Neutrophil (primary cell): ENCODE measurements around the gene CLRN3.
A peak's percentile ranks its signal among the peaks of the same experiment; 100 is the strongest.

Source experiments
- H3K27ac ChIP-seq: fragments of 200-600 bp; sonication (generic); 2 replicates; pipeline ENCODE4 v1.5.1; 2016; ENCODE audit warnings: mild to moderate bottlenecking, moderate library complexity
- H3K27me3 ChIP-seq: fragments of 200-600 bp; sonication (generic); 2 replicates; pipeline ENCODE4 v1.6.0; 2016; ENCODE audit warnings: mild to moderate bottlenecking
- H3K36me3 ChIP-seq: fragments of 200-600 bp; sonication (generic); 2 replicates; pipeline ENCODE4 v1.5.1; 2017
- H3K4me1 ChIP-seq, 2 experiments: fragments of 200-600 bp in 1 of 2; sonication (generic) in 1 of 2; 1 replicate in 1 of 2; 2 replicates in 1 of 2; pipeline versions ENCODE4 v1.5.1 to v1.6.1; 2013 to 2016; ENCODE audit warnings: low read depth in 1 of 2, low read length in 1 of 2, mild to moderate bottlenecking in 1 of 2, moderate library complexity in 1 of 2; ENCODE audit not compliant: control insufficient read depth in 1 of 2, insufficient read depth in 1 of 2
- H3K4me3 ChIP-seq, 2 experiments: fragments of 200-600 bp in 1 of 2; sonication (generic) in 1 of 2; 1 replicate in 1 of 2; 2 replicates in 1 of 2; pipeline ENCODE4 v1.5.1; 2013 to 2016; ENCODE audit warnings: low read depth in 1 of 2, low read length in 1 of 2, mild to moderate bottlenecking in 1 of 2, moderate library complexity in 1 of 2
- H3K9me3 ChIP-seq: fragments of 200-600 bp; sonication (generic); 2 replicates; pipeline ENCODE4 v1.5.1; 2016
- TF ChIP-seq, protein P1 (sequence below): fragments of 200-600 bp; sonication (generic); IDR thresholded peaks from 2 replicates; pipeline ENCODE4 v1.5.1; 2016; ENCODE audit warnings: antibody characterized with exemption

The CLRN3 gene

GRCh38 chr10:127886371-127887051, 6.2 kb downstream of the CLRN3 start:
- H3K27ac ChIP-seq, result no peak overlapping the region
- H3K4me1 ChIP-seq, result peaks cover 42 to 59% of the 10 kb centered on the region in 2 experiments
- H3K4me3 ChIP-seq, result no peak overlapping the region
- no peaks in the 10 kb centered on the region for H3K27me3 ChIP-seq
- H3K36me3 ChIP-seq, result no peaks in the 10 kb centered on the region
- no peaks in the 10 kb centered on the region for H3K9me3 ChIP-seq
- TF ChIP-seq, protein P1, sequence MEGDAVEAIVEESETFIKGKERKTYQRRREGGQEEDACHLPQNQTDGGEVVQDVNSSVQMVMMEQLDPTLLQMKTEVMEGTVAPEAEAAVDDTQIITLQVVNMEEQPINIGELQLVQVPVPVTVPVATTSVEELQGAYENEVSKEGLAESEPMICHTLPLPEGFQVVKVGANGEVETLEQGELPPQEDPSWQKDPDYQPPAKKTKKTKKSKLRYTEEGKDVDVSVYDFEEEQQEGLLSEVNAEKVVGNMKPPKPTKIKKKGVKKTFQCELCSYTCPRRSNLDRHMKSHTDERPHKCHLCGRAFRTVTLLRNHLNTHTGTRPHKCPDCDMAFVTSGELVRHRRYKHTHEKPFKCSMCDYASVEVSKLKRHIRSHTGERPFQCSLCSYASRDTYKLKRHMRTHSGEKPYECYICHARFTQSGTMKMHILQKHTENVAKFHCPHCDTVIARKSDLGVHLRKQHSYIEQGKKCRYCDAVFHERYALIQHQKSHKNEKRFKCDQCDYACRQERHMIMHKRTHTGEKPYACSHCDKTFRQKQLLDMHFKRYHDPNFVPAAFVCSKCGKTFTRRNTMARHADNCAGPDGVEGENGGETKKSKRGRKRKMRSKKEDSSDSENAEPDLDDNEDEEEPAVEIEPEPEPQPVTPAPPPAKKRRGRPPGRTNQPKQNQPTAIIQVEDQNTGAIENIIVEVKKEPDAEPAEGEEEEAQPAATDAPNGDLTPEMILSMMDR, result no peak

DNA sequence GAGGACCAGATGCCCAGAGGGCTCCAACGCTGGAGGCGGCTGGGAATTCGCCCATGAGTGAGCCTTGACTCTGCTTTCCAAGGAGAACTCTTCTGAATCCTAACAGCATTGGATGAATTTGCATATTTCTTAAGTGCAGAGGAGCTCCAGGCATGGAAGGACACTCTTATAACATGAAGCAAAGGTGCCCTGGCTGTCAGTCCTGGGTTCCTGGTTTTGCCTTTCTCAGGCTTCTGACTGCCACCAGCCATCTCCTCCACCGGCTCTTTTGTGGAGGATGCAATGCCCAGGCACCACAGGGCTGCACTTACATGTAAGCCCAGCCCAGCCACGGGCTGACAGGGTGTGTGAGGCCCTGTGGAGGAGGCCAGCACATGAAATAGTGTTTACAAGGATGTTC, 8.2 kb downstream of the CLRN3 start:
- TF ChIP-seq, protein P1, result no peak
- H3K4me3 ChIP-seq, result no peak overlapping the region
- H3K4me1 ChIP-seq, result peaks cover 51 to 61% of the 10 kb centered on the region in 2 experiments

GRCh38 chr10:127883516-127883915, 9.2 kb downstream of the CLRN3 start:
- TF ChIP-seq, protein P1, result no peak
- Histone ChIP-seq H3K4me3 (no peak overlapping the region), H3K36me3 (no peaks in the 10 kb centered on the region), H3K9me3 (no peaks in the 10 kb centered on the region), H3K27me3 (no peaks in the 10 kb centered on the region), H3K27ac (no peak overlapping the region), H3K4me1 (peaks cover 51 to 61% of the 10 kb centered on the region in 2 experiments)

More for the DNA sequence above, 8.2 kb downstream of the CLRN3 start:
- Histone ChIP-seq H3K36me3 (no peaks in the 10 kb centered on the region), H3K27me3 (no peaks in the 10 kb centered on the region), H3K27ac (no peak overlapping the region), H3K9me3 (no peaks in the 10 kb centered on the region)

GRCh38 chr10:127882801-127883459, 9.8 kb downstream of the CLRN3 start:
- TF ChIP-seq, protein P1, result no peak
- H3K4me3 ChIP-seq, result no peak overlapping the region
- no peaks in the 10 kb centered on the region for H3K27me3 ChIP-seq
- no peaks in the 10 kb centered on the region for H3K36me3 ChIP-seq
- H3K4me1 ChIP-seq, result peaks cover 57 to 62% of the 10 kb centered on the region in 2 experiments
- H3K27ac ChIP-seq, result peak overlapping the region; percentile 89
- no peaks in the 10 kb centered on the region for H3K9me3 ChIP-seq

- H3K36me3 ChIP-seq, result no peaks in the 10 kb centered on the region
- H3K4me3 ChIP-seq, result no peak overlapping the region
- H3K4me1 ChIP-seq, result peaks cover 59 to 65% of the 10 kb centered on the region in 2 experiments
- H3K27me3 ChIP-seq, result no peaks in the 10 kb centered on the region
- H3K27ac ChIP-seq, result peak overlapping the region; percentile 89
- no peaks in the 10 kb centered on the region for H3K9me3 ChIP-seq
- TF ChIP-seq, protein P1, result no peak
Observed at GRCh38 chr10:127882391-127882790, 10.3 kb downstream of the CLRN3 start.
